Neural crest cell (in vitro differentiated cells): Measurements from ENCODE around the gene TPD52L1. TPM values are rescaled to one million over a fixed set of nuclear protein-coding genes. Genes with fewer than 3 reads are reported as not detected.
A peak's percentile ranks its signal among the peaks of the same experiment; 100 is the strongest.

ENCODE experiments used
- DNase-seq: peaks from one replicate; pipeline ENCODE4 v3.0.0; 2021; ENCODE audit warnings: low read depth, mixed read lengths, low spot score
- H3K27ac Mint-ChIP-seq: one replicate; pipeline ENCODE4 v1.8.0; 2021; ENCODE audit warnings: mild to moderate bottlenecking, mixed read lengths; ENCODE audit not compliant: unreplicated experiment
- H3K27me3 Mint-ChIP-seq: 2 replicates; pipeline ENCODE4 v1.8.0; 2021; ENCODE audit warnings: low read depth, mild to moderate bottlenecking, mixed read lengths
- H3K36me3 Mint-ChIP-seq: 2 replicates; pipeline ENCODE4 v1.8.0; 2021; ENCODE audit warnings: low read depth, mild to moderate bottlenecking, mixed read lengths
- H3K4me1 Mint-ChIP-seq: 2 replicates; pipeline ENCODE4 v1.8.0; 2021; ENCODE audit warnings: mixed read lengths
- H3K4me3 Mint-ChIP-seq: one replicate; pipeline ENCODE4 v1.8.0; 2021; ENCODE audit warnings: mild to moderate bottlenecking, mixed read lengths
- H3K9me3 Mint-ChIP-seq: 2 replicates; pipeline ENCODE4 v1.8.0; 2021; ENCODE audit warnings: mixed read lengths
- CTCF ChIP-seq: fragments of 200-600 bp; sonication (generic); conservative IDR thresholded peaks from 2 replicates; pipeline ENCODE4 v1.5.0; 2021; ENCODE audit warnings: antibody characterized with exemption, mild to moderate bottlenecking
- total RNA-seq: library from RNA; stranded (reverse); gene quantifications from 2 replicates; pipeline ENCODE4 v1.2.1, GENCODE V29; 2021

TPD52L1 gene
- total RNA-seq, 1 donor from 2014 or later = 2.9 TPM

GRCh38 chr6:125296471-125296870 is 142.9 kb downstream of the TPD52L1 start:
- Mint-ChIP-seq H3K4me1 (peaks cover 23% of the 10 kb centered on the region), H3K36me3 (peaks cover 35% of the 10 kb centered on the region), H3K4me3 (no peak overlapping the region), H3K27me3 (no peaks in the 10 kb centered on the region), H3K27ac (no peak overlapping the region), H3K9me3 (no peaks in the 10 kb centered on the region)
- TF ChIP-seq CTCF = no peak
- no peak for DNase-seq

- peak overlapping the region; percentile 93 for H3K4me3 Mint-ChIP-seq
- no peak for TF ChIP-seq CTCF
- peaks cover 7% of the 10 kb centered on the region for H3K9me3 Mint-ChIP-seq
- no peak overlapping the region for H3K27ac Mint-ChIP-seq
- DNase-seq = no peak
- H3K36me3 Mint-ChIP-seq = peaks cover 27% of the 10 kb centered on the region
- peaks cover 34% of the 10 kb centered on the region for H3K4me1 Mint-ChIP-seq
- peaks cover 13% of the 10 kb centered on the region for H3K27me3 Mint-ChIP-seq
These were observed 145.7 kb downstream of the TPD52L1 start for GRCh38 chr6:125299257-125299656.

GRCh38 chr6:125300992-125301434 is 147.4 kb downstream of the TPD52L1 start:
- Mint-ChIP-seq H3K27ac (peak overlapping the region; percentile 92), H3K4me1 (peaks cover 34% of the 10 kb centered on the region), H3K9me3 (peaks cover 9% of the 10 kb centered on the region), H3K36me3 (peaks cover 27% of the 10 kb centered on the region), H3K4me3 (peak overlapping the region; percentile 93), H3K27me3 (peaks cover 23% of the 10 kb centered on the region)
- no peak for TF ChIP-seq CTCF
- DNase-seq = no peak

- no peak for TF ChIP-seq CTCF
- H3K4me1 Mint-ChIP-seq = peaks cover 41% of the 10 kb centered on the region
- peaks cover 23% of the 10 kb centered on the region for H3K36me3 Mint-ChIP-seq
- peaks cover 9% of the 10 kb centered on the region for H3K9me3 Mint-ChIP-seq
- H3K4me3 Mint-ChIP-seq = peak within 1 kb of the TSS; percentile 93
- peak within 1 kb of the TSS; percentile 92 for H3K27ac Mint-ChIP-seq
- H3K27me3 Mint-ChIP-seq = peaks cover 28% of the 10 kb centered on the region
- DNase-seq = peak; percentile 59
These were observed 148.1 kb downstream of the TPD52L1 start, which contains the start of gene HDDC2 for GRCh38 chr6:125301435-125302391. Gene HDDC2, minus strand, starts transcription at chr6:125301967. Its CDS starts 35 bp downstream, at chr6:125301932.

GRCh38 chr6:125302840-125303511 is 149.4 kb downstream of the TPD52L1 start:
- Mint-ChIP-seq H3K27me3 (peaks cover 35% of the 10 kb centered on the region), H3K27ac (no peak overlapping the region), H3K36me3 (peaks cover 14% of the 10 kb centered on the region), H3K4me1 (peaks cover 54% of the 10 kb centered on the region), H3K4me3 (peak overlapping the region; percentile 87), H3K9me3 (peaks cover 9% of the 10 kb centered on the region)
- no peak for DNase-seq
- TF ChIP-seq CTCF = no peak
